SK-N-SH (cell line): ENCODE measurements around the gene FAM219A. TPM values are rescaled to one million over a fixed set of nuclear protein-coding genes. Genes with fewer than 3 reads are reported as not detected.

Source experiments
- CTCF ChIA-PET: fragments of 300-600, 350-600 bp; formaldehyde crosslinking; extraction: SDS; loops from one replicate; lab custom pipeline; 2021; lab: Yijun Ruan, JAX
- POLR2A ChIA-PET: fragments of 350-600 bp; sonication (Branson Sonifier 250); formaldehyde crosslinking; extraction: SDS; loops from one replicate; lab custom pipeline; 2020; ENCODE audit warnings: antibody characterized with exemption, inconsistent platforms; lab: Yijun Ruan, JAX
- DNase-seq: peaks from one replicate; pipeline ENCODE4 v3.0.0; 2012
- H2AFZ ChIP-seq: fragments of 200-600 bp; sonication (generic); 2 replicates; pipeline ENCODE4 v1.8.1; 2016; ENCODE audit warnings: antibody characterized with exemption, mild to moderate bottlenecking, low read depth
- H3F3A ChIP-seq: fragments of 200-600 bp; sonication (generic); replicated peaks from 2 replicates; pipeline ENCODE3; 2016; ENCODE audit warnings: antibody characterized with exemption, mild to moderate bottlenecking; ENCODE audit not compliant: insufficient read depth
- H3K27ac ChIP-seq, 2 experiments: fragments of 200-500 bp in 1 of 2; fragments of 200-600 bp in 1 of 2; sonication (Bioruptor generic) in 1 of 2; sonication (generic), shearing (Covaris generic) in 1 of 2; 2 replicates each; pipeline versions ENCODE4 v1.5.1 to v1.6.1; 2014 to 2016; ENCODE audit warnings: low read depth in 2 of 2, inconsistent platforms in 1 of 2, low read length in 1 of 2, mild to moderate bottlenecking in 1 of 2, mixed read lengths in 1 of 2
- H3K27me3 ChIP-seq: fragments of 200-600 bp; sonication (generic), shearing (Covaris generic); 2 replicates; pipeline ENCODE4 v1.6.1; 2016; ENCODE audit warnings: mixed run types; ENCODE audit not compliant: insufficient read depth
- H3K36me3 ChIP-seq, 2 experiments: fragments of 200-500 bp in 1 of 2; fragments of 200-600 bp in 1 of 2; sonication (Bioruptor generic) in 1 of 2; sonication (generic) in 1 of 2; replicated peaks in 1 of 2; 2 replicates each; pipeline versions ENCODE3 to v1.5.1; 2014 to 2016; ENCODE audit warnings: low read length in 1 of 2, mild to moderate bottlenecking in 1 of 2; ENCODE audit not compliant: insufficient read depth in 2 of 2, control insufficient read depth in 1 of 2
- H3K4me1 ChIP-seq, 2 experiments: fragments of 200-500 bp in 1 of 2; fragments of 200-600 bp in 1 of 2; sonication (Bioruptor generic) in 1 of 2; sonication (generic), shearing (Covaris generic) in 1 of 2; 2 replicates each; pipeline versions ENCODE4 v1.5.1 to v1.6.1; 2014 to 2016; ENCODE audit warnings: low read depth in 1 of 2, low read length in 1 of 2, mixed run types in 1 of 2; ENCODE audit not compliant: insufficient read depth in 2 of 2, control insufficient read depth in 1 of 2
- H3K4me2 ChIP-seq: fragments of 200-600 bp; sonication (generic), shearing (Covaris generic); 2 replicates; pipeline ENCODE4 v1.6.1; 2017; ENCODE audit warnings: mixed run types
- H3K4me3 ChIP-seq, 2 experiments: fragments of 200-500 bp in 1 of 2; fragments of 200-600 bp in 1 of 2; sonication (Bioruptor generic) in 1 of 2; sonication (generic), shearing (Covaris generic) in 1 of 2; 2 replicates each; pipeline versions ENCODE4 v1.5.1 to v1.8.1; 2014 to 2016; ENCODE audit warnings: low read depth in 2 of 2, inconsistent platforms in 1 of 2, low read length in 1 of 2, mild to moderate bottlenecking in 1 of 2, mixed read lengths in 1 of 2, moderate library complexity in 1 of 2
- H3K79me2 ChIP-seq: fragments of 200-600 bp; sonication (generic); 2 replicates; pipeline ENCODE4 v1.8.1; 2017; ENCODE audit warnings: mild to moderate bottlenecking; ENCODE audit not compliant: insufficient read depth
- H3K9ac ChIP-seq: fragments of 200-600 bp; sonication (generic); 2 replicates; pipeline ENCODE4 v1.6.1; 2017; ENCODE audit warnings: mixed run types
- H3K9me2 ChIP-seq: fragments of 200-600 bp; sonication (generic); 2 replicates; pipeline ENCODE4 v1.6.1; 2017; ENCODE audit warnings: mixed run types
- H3K9me3 ChIP-seq: fragments of 200-600 bp; sonication (generic); 2 replicates; pipeline ENCODE4 v1.6.1; 2017; ENCODE audit warnings: mixed run types, mild to moderate bottlenecking, moderate library complexity
- H4K20me1 ChIP-seq: fragments of 200-600 bp; sonication (generic); 2 replicates; pipeline ENCODE4 v1.6.1; 2017; ENCODE audit warnings: mild to moderate bottlenecking, mixed run types; ENCODE audit not compliant: insufficient read depth
- EP300 ChIP-seq, 2 experiments: IDR thresholded peaks; 2 replicates each; pipeline versions ENCODE4 v1.4.0 to v1.6.1; 2012; ENCODE audit warnings: borderline replicate concordance in 1 of 2, low read depth in 1 of 2, low read length in 1 of 2
- EZH2phosphoT487 ChIP-seq: fragments of 200-600 bp; sonication (generic); IDR thresholded peaks from 2 replicates; pipeline ENCODE4 v1.6.1; 2017; ENCODE audit warnings: low read depth, mixed run types, mild to moderate bottlenecking, antibody characterized with exemption, moderate library complexity, borderline replicate concordance
- FOSL2 ChIP-seq: IDR thresholded peaks from 2 replicates; pipeline ENCODE4 v1.4.0; 2012; ENCODE audit warnings: low read depth, mild to moderate bottlenecking, moderate library complexity, borderline replicate concordance
- JUND ChIP-seq: IDR thresholded peaks from 2 replicates; pipeline ENCODE4 v1.4.0; 2012
- NFIC ChIP-seq: IDR thresholded peaks from 2 replicates; pipeline ENCODE4 v1.4.0; 2012; ENCODE audit warnings: borderline replicate concordance
- NRF1 ChIP-seq: IDR thresholded peaks from 2 replicates; pipeline ENCODE4 v1.6.1; 2012; ENCODE audit warnings: low read depth, mild to moderate bottlenecking, low read length
- POLR2AphosphoS5 ChIP-seq: IDR thresholded peaks from 2 replicates; pipeline ENCODE4 v1.6.1; 2012; ENCODE audit warnings: low read depth, low read length
- REST ChIP-seq: IDR thresholded peaks from 2 replicates; pipeline ENCODE4 v1.6.1; 2012; ENCODE audit warnings: mild to moderate bottlenecking, low read depth, low read length, moderate library complexity
- USF2 ChIP-seq: fragments of 150-350 bp; IDR thresholded peaks from 2 replicates; pipeline ENCODE4 v1.6.1; 2017; ENCODE audit warnings: antibody characterized with exemption, low read length, low read depth, borderline replicate concordance
- WGBS: methylation state at CpG from one replicate; pipeline ENCODE4 v1.1.6; 2017; ENCODE audit warnings: low lambda C conversion rate; 5-methylcytosine and 5-hydroxymethylcytosine counted together
- polyA plus RNA-seq, 3 experiments: library from polyadenylated mRNA; depleted of rRNA; stranded (reverse); fragments of >200 nt; gene quantifications; 2 replicates each; pipeline ENCODE4 v1.2.3, GENCODE V29; 2012

The FAM219A gene
- polyA plus RNA-seq, 1 of the 3 experiments (the other 2 are of a cell fraction) = 15.7 TPM

- Histone ChIP-seq H3K27me3 (no peaks in the 10 kb centered on the region), H3K9me2 (no peaks in the 10 kb centered on the region), H3K36me3 (peaks cover 0 to 3% of the 10 kb centered on the region in 2 experiments), H3K9me3 (no peaks in the 10 kb centered on the region), H3K9ac (no peak overlapping the region), H4K20me1 (peaks cover 87% of the 10 kb centered on the region), H3K4me2 (no peak overlapping the region), H3K4me1 (peaks cover 0 to 22% of the 10 kb centered on the region in 2 experiments; a peak in 1 of 4 replicates), H3K4me3 (no peak overlapping the region), H3K27ac (peak overlapping the region in 1 of 2 experiments; percentile 69; a peak in 2 of 4 replicates), H3K79me2 (no peaks in the 10 kb centered on the region; the same call in 1 of the 2 replicates), H2AFZ (no peak overlapping the region), H3F3A (no peaks in the 10 kb centered on the region)
- ChIA-PET POLR2A (interaction anchor here (0.9 kb wide), 1 partner anchor 22 kb away, joined by 5 read pairs; no protein-coding TSS in a partner anchor), CTCF (interaction anchor here (1.0 to 3.7 kb wide), 12 partner anchors 9 to 194 kb away, joined by 3 to 23 read pairs (median 10); no protein-coding TSS in a partner anchor)
- peak in 1 of 2 experiments; percentile 67; a peak in 1 of 4 replicates for TF ChIP-seq EP300 (IDR thresholded peaks at IDR 0.05; ENCODE audit: borderline replicate concordance in 1 of 2, low read depth in 1 of 2, low read length in 1 of 2)
- TF ChIP-seq FOSL2 = no peak
- no peak for DNase-seq
- WGBS = 64% methylated on average over 2 of the region's 2 CpGs
These were observed 49.2 kb downstream of the FAM219A start for GRCh38 chr9:34409154-34409553.

- peaks cover 5 to 7% of the 10 kb centered on the region in 2 experiments for H3K36me3 ChIP-seq
- ChIA-PET CTCF (interaction anchor here (1.1 to 3.7 kb wide), 10 partner anchors 8 to 183 kb away, joined by 3 to 23 read pairs (median 6); no protein-coding TSS in a partner anchor), POLR2A (no interaction called here)
- WGBS = 88% methylated on average over 1 of the region's 1 CpG
- TF ChIP-seq NRF1 (no peak), USF2 (no peak), EZH2phosphoT487 (no peak), POLR2AphosphoS5 (no peak), JUND (no peak), REST (no peak), NFIC (no peak)
- H3K9ac ChIP-seq = no peak overlapping the region
- no peaks in the 10 kb centered on the region for H3K27me3 ChIP-seq
- H3K9me2 ChIP-seq = no peaks in the 10 kb centered on the region
- no peak overlapping the region for H3K27ac ChIP-seq
- no peak overlapping the region for H2AFZ ChIP-seq
- no peaks in the 10 kb centered on the region for H3K9me3 ChIP-seq
- peaks cover 6% of the 10 kb centered on the region for H3F3A ChIP-seq
- H3K4me2 ChIP-seq = no peak overlapping the region
- H4K20me1 ChIP-seq = peaks cover 85% of the 10 kb centered on the region
- H3K79me2 ChIP-seq = no peaks in the 10 kb centered on the region; the same call in 1 of the 2 replicates
- no peak overlapping the region for H3K4me3 ChIP-seq
- H3K4me1 ChIP-seq = peaks cover 0 to 20% of the 10 kb centered on the region in 2 experiments; a peak in 1 of 4 replicates
- DNase-seq = no peak
These were observed 50.2 kb downstream of the FAM219A start for GRCh38 chr9:34408173-34408572.
